ENCODE data around the gene AGAP3.

AGAP3 gene

GRCh38 chr7:151187409-151188251 lies 101.4 kb downstream of the AGAP3 start:
- DNase-seq, result no peak

- no peak for DNase-seq
Measured at GRCh38 chr7:151188252-151188542, 101.9 kb downstream of the AGAP3 start.

- DNase-seq, result no peak
Measured at GRCh38 chr7:151189038-151189437, 102.8 kb downstream of the AGAP3 start.

- no peak for DNase-seq
Measured at GRCh38 chr7:151191544-151191943, 105.3 kb downstream of the AGAP3 start.

GRCh38 chr7:151192002-151192539 lies 105.8 kb downstream of the AGAP3 start:
- no peak for DNase-seq

GRCh38 chr7:151193203-151193978 lies 107.1 kb downstream of the AGAP3 start:
- DNase-seq, result no peak
